GM18951 (cell line): ENCODE measurements around the gene MFGE8.

Experiments used
- POLR2A ChIP-seq: IDR thresholded peaks from 4 replicates; pipeline ENCODE4 v1.6.1; 2011; ENCODE audit warnings: mild to moderate bottlenecking; ENCODE audit not compliant: insufficient read length, insufficient read depth; ENCODE audit errors: extremely low read depth
- in situ Hi-C: fragments of 300-500 bp; cut with MboI; formaldehyde crosslinking; loops from one replicate; pipeline ENCODE4 v1.12.0; 2022; ENCODE audit warnings: low sequenced_read_pairs, mixed read lengths, inconsistent platforms; ENCODE audit not compliant: unreplicated experiment

The MFGE8 gene

DNA sequence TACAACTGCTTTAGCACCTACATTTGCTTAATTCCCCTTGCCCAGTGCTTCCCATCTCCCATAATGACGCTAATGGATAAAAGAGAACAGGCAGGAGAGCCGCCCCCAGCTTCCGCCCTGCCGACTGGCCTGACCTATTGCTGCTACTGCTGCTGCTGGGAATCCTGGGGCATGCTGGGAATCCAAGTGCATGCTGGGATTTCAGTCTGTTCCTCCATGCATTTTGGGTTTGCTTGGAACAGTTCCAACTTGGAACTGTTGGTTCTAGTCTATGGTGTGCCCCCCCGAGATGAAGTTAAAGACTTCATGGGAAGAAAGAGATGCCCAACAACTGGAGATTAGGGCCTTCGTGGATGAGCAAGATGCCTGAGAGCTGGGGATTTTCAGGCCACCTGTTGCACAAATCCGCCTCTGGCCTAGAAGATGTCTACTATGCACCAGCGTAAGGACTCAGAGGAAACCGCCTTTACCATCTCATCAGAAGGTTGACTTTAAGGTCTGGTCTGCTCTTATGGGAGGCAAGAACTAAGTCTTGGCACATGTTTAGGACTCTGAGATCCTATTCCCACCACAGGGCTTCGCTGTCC is 46.8 kb downstream of the MFGE8 start:
- in situ Hi-C loops = no loop called here

DNA sequence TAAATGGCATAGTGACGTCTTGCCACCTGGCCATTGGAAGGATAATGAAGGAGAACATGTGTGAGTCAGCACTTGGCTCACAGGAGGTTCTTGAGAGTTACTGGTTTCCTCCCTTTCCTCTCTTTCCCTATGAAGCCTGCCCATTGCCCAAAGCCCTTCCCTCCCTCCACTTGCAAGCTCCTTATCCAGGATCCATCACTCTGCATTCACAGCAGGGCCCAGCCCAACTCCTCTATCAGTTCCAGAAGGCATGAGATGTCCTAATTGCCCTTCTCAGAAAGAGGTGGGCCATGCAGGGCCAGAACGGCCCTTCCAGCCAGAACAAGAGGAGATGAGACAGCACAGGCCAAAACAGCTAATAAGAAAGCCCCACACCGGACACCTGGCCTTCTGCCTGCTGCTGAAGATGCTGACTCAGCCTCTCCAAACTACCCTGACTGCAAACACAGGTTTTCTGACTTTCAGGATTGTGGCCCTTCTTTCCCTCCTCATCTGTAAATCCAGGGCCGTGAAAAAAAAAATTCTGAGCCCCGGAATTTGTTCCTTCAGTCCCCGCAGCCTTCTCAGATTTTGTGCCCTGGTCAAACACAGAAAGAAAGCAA is 47.6 kb downstream of the MFGE8 start:
- in situ Hi-C loops = no loop called here
- TF ChIP-seq POLR2A = no peak

More for the DNA sequence above, 46.8 kb downstream of the MFGE8 start:
- no peak for TF ChIP-seq POLR2A

DNA sequence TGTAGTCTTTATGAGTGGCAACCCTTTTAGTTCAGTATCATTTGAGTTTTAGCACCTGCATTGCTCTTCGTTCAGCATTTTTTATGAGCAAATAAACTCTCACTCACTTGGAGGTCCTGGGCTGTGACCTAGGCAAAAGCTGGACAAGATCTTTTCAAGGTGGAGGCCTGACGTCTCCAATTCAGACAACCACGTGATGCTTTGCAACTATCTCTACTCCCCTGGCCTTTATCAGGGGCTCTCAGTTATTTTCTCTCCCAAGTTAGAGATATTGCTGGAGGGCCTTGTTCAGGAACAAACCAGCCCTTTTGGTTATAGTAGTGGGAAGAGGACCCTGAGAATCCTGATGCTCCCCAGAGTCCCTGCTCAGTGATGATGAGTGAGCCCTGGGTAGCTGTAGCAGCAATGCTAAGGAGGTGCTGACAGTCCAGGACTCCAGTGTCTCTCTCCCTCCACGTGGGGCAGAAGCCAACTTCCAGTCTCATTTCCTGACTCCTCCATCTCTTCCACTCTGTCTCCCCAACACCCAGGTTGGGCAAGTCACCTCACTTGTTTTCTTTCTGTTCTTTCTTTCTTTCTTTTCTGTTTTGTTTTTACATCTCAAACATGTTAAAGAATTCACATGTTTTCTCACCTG is 48.2 kb downstream of the MFGE8 start:
- no peak for TF ChIP-seq POLR2A
- in situ Hi-C loops = no loop called here

DNA sequence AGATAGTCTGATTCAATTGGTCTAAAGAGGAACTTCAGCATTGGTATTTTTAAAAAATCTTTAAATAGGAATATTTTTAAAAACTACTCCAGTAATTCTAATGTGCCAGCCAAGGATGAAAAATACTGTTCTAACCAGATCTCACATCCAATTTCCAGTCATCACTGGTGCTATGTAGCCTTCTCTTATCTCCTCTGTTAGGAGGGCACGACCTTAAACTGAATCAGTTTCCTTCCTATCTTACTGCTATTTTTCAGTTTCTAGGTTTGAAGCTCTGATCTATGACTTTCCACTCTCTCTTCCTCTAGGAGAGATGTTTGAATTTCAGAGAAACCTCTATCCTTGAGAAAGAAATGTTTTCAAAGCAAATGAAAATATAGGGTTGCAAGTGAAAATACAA is 49.8 kb downstream of the MFGE8 start:
- in situ Hi-C loops = no loop called here

DNA sequence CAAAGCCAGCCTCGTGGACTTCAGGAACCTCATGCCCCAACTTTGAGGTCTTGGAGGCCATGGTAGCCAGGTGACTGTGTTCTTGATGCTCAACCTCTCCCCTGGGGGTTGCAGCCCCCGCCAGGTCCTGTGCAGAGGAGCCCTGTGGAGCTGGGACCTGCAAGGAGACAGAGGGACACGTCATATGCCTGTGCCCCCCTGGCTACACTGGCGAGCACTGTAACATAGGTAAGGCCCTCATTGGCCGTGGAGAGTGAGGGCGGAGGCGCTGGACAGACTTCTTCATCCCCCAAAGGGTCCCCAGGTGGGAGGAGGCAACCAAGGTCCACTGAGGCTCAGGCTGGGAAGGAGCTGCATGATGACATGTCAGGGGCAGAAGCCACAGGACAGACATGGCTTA is 53.0 kb downstream of the MFGE8 start:
- no peak for TF ChIP-seq POLR2A
- in situ Hi-C loops = no loop called here

More for the DNA sequence above, 49.8 kb downstream of the MFGE8 start:
- TF ChIP-seq POLR2A = no peak

DNA sequence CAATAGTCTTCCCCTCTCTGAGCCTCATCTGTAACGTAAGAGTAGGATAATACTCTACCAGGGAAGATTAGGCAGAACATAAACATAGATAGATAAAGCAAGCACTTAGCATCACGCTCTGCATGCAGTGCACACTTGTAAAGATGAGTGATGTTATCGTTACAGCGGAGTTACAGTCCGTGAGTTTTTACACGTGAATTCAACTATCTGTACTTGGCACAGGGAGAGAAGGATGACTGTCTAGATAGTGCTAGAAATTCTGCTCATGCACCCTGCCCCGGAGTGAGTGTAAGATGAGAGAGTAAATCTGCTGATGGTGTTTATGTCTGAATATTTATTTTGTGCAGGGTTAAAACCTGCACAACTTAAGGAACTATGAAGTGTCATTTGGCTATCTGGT is 53.6 kb downstream of the MFGE8 start:
- in situ Hi-C loops = no loop called here
- TF ChIP-seq POLR2A = no peak

DNA sequence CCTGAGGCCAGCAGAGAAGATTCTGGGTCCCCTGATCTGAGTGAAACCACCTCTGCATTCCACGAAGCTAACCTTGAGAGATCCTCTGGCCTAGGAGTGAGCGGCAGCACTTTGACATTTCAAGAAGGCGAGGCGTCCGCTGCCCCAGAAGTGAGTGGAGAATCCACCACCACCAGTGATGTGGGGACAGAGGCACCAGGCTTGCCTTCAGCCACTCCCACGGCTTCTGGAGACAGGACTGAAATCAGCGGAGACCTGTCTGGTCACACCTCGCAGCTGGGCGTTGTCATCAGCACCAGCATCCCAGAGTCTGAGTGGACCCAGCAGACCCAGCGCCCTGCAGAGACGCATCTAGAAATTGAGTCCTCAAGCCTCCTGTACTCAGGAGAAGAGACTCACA is 54.2 kb downstream of the MFGE8 start:
- in situ Hi-C loops = no loop called here
- TF ChIP-seq POLR2A = no peak

DNA sequence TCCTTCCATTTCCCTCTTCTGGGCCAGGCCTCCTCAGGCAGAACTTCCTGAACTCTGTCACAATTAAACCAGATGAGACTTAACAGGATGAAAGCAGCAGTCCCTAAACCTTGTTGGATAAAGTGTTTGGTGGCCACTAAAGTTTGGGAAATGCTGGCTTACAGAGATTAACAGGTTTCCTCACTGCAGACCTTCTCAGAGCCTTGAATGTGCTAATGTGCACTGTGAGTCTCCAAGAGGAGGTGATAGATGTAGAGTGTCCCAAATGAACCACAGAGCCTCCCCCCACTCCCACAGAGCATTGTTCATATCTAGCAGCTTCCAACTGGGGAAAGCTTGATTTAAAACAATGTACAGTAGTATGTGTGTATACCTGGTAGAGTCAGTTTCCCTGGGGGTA is 60.7 kb downstream of the MFGE8 start:
- TF ChIP-seq POLR2A = no peak
- in situ Hi-C loops = no loop called here

DNA sequence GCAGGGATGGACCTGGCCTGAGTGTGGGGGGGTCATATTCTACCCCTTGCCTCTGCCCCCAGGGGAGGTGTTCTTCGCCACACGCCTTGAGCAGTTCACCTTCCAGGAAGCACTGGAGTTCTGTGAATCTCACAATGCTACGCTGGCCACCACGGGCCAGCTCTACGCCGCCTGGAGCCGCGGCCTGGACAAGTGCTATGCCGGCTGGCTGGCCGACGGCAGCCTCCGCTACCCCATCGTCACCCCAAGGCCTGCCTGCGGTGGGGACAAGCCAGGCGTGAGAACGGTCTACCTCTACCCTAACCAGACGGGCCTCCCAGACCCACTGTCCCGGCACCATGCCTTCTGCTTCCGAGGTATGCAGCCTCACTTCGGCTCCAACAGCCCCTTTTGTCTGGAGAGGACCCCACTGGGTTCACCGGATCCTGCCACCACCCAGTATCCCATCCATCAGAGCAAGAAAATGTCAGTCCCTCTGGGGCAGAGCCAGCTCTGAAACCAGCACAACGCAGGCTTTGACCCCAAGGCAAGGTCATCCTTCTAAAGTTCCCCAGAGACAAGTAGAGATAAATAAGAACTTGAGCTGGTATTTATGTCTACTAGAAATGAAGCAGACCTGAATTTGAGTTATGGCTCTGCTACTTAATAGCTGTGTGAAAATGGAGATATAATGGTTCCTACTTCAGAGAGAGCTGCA is 63.7 kb downstream of the MFGE8 start:
- in situ Hi-C loops = no loop called here
- no peak for TF ChIP-seq POLR2A
